HG03039 (cell line): ENCODE data around the gene KIF27.
A peak's percentile ranks its signal among the peaks of the same experiment; 100 is the strongest.
"Not testable (repeated sequence)": the region's sequence is repeated elsewhere in the genome, so short reads cannot be mapped to it uniquely, and the experiment has no call there.

Source experiments
- ATAC-seq: cut with Tn5 transposase; IDR thresholded peaks from one replicate; pipeline ENCODE4 v1.9.1; 2021; ENCODE audit warnings: mild to moderate bottlenecking, moderate library complexity; ENCODE audit not compliant: unreplicated experiment

Gene KIF27

DNA sequence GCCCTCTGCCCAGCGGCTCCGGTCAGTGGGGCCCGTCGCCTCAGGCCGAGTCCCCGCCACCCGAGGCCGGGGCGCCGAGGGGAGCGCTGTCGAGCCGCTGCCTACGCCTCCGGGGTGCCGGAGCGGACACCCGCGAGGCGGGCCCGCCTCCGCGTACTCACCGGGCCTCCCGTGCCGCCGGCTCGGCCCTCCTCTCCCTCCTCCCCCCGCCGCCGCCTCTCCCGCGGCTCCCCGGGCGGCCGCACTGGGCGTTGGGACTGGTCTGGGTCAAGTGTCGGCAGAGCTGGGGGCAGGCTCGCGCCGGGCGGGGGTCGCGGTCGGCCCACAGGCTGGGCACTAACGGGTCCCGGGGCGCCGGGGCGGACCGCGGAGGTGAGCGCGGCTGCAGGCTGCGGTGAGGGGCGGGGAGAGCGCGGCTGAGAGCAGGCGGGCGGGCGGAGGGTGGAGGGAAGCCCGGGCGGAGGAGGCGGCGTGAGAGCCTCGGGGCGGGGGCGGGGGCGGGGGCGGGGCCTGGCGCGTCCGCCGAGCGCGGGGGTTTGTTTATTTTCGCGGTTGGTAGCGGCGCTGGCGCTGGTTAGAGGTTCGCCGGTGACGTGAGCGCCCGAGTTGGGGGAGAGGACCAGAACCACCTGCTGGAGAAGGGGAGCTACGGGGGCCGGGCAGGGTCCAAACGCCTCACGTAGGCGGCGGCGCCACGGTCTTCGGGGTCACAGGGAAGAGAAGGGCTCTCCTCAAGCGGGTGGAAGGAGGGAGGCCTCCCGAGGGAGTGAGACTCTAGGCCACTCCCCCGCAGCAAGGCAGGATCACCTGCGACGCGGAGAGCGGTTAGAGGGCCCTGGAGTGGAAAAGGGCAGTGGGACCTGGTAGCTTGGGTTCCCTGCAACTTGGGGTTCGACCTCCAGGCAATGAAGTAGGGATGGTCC lies 103.6 kb downstream of the KIF27 start, which contains the start of gene GKAP1:
Gene GKAP1, minus strand, starts transcription at position 414 of the 923 bp plus-strand sequence. CDS start 11,252 bp downstream, outside the sequence.
- ATAC-seq, result peak; percentile 78

DNA sequence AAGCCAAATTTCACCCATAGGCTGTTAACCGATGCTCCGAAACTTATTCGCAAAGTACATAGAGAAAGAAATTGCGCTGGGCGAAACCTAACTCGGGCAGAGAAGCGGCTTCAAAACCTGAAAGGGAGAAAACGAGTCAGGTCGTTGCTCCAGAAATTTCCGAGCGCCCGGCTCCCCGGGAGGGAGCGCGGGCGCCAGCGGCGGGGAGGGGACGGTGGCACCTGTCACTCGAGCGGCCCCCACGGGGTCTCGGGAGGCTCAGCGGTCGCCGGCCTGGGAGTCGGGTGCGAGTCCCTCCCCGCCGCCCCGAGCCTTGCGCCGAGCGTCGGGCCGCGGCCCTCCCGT lies 104.2 kb downstream of the KIF27 start:
- not testable (repeated sequence) for ATAC-seq

DNA sequence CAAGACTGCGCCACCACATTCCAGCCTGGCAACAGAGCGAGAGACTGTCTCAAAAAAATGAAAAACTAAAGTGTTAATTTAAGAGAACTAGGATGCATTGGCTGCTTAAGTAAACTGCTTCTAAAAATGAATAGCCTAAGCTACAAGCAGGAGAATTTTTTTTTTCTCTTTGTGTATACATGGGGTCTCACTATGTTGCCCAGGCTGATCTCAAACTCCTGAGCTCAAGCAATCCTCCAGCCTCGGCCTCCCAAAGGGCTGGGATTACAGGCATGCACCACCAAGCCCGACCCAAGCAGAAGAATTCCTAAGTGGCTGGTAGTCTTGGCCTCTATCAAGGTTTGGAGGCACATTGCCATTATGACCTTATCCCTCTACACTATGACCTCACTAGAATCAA lies 106.1 kb downstream of the KIF27 start:
- ATAC-seq, result not testable (repeated sequence)

GRCh38 chr9:83809213-83809612 lies 112.0 kb downstream of the KIF27 start:
- ATAC-seq, result not testable (repeated sequence)

DNA sequence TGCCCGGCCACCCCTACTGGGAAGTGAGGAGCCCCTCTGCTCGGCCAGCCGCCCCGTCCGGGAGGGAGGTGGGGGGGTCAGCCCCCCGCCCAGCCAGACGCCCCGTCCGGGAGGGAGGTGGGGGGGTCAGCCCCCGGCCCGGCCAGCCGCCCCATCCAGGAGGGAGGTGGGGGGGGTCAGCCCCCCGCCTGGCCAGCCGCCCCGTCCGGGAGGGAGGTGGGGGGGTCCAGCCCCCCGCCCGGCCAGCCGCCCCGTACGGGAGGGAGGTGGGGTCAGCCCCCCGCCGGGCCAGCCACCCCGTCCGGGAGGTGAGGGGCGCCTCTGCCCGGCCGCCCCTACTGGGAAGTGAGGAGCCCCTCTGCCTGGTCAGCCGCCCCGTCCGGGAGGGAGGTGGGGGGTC lies 116.8 kb downstream of the KIF27 start:
- ATAC-seq, result not testable (repeated sequence)

- not testable (repeated sequence) for ATAC-seq
Observed at GRCh38 chr9:83803941-83804340, 117.3 kb downstream of the KIF27 start.

GRCh38 chr9:83800236-83801033 lies 120.8 kb downstream of the KIF27 start:
- no peak for ATAC-seq

DNA sequence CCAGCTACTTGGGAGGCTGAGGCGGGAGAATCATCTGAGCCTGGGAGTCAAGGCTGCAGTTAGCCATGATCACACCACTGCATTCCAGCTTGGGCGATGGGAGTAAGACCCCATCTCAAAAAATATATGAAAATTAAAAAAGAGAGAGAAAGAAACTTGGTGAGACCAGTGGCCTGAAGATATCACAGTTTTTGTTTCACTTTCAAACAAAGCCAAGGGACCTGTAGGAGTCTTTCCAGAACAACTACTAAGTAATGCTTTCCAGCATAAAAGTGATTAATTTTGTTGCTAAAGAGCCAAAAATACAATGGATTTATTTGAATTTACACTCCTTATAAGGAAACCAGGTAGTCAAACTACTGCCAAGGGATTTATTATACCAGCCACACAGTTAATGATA lies 127.2 kb downstream of the KIF27 start:
- no peak for ATAC-seq

DNA sequence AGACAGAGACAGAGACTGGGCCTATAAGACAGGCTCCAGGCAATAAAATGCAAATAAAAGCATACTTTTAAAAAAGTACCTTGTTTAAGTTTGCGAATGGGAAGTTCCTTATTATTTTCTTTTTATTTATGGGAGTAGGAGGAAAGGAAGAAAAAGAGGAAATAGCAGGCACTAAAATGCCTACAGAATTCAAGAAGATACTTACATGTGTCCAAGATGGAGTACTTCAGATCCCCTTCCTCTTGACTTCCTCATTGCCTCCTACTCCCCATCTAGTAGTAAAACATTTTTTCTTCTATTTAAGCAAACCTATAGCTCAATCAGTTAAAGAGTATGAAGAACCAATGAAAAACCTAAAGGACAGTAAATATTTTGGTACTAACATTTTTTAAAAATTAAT lies 128.5 kb downstream of the KIF27 start:
- no peak for ATAC-seq
